NCI-H2171 treated with DMSO at 0.1 percent for 48 hours (cell line): ENCODE results near the gene FRY.

Experiments used
- DNase-seq: peaks from one replicate; lab custom pipeline; 2025; lab: John Stamatoyannopoulos, UW

The FRY gene

DNA sequence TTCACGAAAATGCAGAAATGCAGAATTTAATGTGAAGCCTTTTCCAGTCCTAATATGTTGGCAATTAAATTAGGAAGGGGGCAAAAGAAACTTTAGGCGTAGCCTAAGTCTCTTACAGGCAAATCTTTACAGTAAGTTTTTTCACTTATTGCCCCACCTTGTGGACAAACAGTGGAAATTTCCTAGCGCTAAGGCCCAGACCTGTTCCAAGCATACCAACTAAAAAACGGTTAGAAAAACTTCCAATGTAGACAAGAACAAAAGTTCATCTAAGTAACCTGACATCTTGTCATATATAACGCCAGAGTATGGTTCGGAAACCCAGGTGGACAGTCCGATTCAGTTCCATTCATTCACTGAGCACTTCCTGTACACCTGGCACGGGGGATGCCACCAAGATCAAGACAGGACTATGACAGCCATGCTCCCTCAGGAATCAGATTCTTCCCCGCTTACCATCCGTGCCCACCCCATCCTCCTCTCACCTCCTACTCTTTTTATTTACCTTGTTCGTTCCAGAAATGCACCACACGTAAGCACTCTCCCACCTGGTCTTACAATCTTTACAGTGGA is 278.6 kb downstream of the FRY start:
- DNase-seq: no peak

DNA sequence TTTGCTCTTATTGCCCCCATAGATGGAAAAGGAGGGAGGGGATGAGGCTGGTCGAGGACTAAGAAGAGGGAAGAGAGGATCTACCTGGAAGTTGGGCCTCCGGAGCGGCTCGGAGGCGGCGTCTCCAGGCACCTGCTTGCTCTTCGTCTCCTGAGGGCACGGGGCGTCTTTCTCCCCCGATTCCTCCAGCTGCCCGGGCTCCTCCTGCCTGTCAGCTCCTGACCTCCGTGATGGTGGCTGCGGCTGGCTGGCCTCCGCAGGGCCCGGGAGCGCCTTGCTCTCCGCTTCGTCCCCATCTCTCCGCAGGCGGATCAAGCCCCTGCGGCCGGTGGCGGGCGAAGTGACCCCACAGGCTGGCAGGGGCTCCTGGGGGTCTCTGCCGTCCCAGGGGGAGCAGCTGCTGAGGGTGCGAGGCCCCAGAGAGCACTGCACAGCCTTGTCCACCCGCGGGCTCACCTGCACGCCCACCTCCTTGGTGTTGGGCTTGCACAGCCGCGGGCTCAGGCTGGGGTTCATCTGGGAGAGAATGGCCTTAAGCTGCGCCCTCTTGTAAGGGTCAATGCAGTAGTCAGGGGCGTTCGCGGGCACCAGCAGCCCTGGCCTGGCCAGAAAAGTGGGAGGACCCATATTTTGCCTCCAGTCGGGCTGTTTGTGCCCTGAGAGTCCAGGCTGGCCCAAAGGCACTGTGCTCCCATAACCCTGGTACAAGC is 279.8 kb downstream of the FRY start:
- DNase-seq: no peak

GRCh38 chr13:32314271-32315237 is 283.0 kb downstream of the FRY start:
- DNase-seq: peak; percentile 52

DNA sequence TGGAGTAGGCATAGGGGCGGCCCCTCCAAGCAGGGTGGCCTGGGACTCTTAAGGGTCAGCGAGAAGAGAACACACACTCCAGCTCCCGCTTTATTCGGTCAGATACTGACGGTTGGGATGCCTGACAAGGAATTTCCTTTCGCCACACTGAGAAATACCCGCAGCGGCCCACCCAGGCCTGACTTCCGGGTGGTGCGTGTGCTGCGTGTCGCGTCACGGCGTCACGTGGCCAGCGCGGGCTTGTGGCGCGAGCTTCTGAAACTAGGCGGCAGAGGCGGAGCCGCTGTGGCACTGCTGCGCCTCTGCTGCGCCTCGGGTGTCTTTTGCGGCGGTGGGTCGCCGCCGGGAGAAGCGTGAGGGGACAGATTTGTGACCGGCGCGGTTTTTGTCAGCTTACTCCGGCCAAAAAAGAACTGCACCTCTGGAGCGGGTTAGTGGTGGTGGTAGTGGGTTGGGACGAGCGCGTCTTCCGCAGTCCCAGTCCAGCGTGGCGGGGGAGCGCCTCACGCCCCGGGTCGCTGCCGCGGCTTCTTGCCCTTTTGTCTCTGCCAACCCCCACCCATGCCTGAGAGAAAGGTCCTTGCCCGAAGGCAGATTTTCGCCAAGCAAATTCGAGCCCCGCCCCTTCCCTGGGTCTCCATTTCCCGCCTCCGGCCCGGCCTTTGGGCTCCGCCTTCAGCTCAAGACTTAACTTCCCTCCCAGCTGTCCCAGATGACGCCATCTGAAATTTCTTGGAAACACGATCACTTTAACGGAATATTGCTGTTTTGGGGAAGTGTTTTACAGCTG is 283.9 kb downstream of the FRY start, which contains the start of the genes BRCA2 and ZAR1L:
Gene BRCA2 (plus strand): TSS at position 271 of the 790 bp plus-strand sequence. CDS start 953 bp downstream, outside the sequence.
Gene ZAR1L (minus strand): TSS at position 126 of the 790 bp plus-strand sequence. CDS start 3,438 bp downstream, outside the sequence.
- DNase-seq: peak; percentile 69

- no peak for DNase-seq
Observed at GRCh38 chr13:32316028-32316339, 284.4 kb downstream of the FRY start.

DNA sequence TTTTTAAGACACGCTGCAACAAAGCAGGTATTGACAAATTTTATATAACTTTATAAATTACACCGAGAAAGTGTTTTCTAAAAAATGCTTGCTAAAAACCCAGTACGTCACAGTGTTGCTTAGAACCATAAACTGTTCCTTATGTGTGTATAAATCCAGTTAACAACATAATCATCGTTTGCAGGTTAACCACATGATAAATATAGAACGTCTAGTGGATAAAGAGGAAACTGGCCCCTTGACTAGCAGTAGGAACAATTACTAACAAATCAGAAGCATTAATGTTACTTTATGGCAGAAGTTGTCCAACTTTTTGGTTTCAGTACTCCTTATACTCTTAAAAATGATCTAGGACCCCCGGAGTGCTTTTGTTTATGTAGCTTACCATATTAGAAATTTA is 284.9 kb downstream of the FRY start:
- no peak for DNase-seq

GRCh38 chr13:32317716-32318465 is 286.3 kb downstream of the FRY start:
- no peak for DNase-seq

DNA sequence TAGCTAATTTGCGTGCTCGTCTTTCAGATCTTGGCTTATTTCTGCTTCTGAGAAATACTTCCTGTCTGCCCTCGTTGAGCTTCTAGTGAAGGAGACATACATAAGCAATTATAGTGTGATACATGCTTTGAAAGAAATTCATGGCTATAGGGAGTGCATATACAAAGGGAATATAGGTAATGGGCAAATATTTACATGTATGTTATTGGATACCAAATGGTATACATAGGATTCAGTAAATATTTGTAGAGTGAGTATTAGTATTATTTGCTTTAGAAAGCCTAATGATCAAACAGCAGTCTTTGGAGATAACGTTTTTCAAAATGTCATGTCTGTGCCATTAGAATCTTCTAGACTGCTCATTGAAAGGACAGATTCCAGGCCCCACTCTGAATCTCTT is 289.0 kb downstream of the FRY start:
- no peak for DNase-seq

GRCh38 chr13:32323912-32324311 is 292.3 kb downstream of the FRY start:
- DNase-seq: no peak

- DNase-seq: no peak
Observed at GRCh38 chr13:32330441-32330840, 298.9 kb downstream of the FRY start.

- DNase-seq: no peak
Observed at GRCh38 chr13:32334671-32335070, 303.1 kb downstream of the FRY start.

DNA sequence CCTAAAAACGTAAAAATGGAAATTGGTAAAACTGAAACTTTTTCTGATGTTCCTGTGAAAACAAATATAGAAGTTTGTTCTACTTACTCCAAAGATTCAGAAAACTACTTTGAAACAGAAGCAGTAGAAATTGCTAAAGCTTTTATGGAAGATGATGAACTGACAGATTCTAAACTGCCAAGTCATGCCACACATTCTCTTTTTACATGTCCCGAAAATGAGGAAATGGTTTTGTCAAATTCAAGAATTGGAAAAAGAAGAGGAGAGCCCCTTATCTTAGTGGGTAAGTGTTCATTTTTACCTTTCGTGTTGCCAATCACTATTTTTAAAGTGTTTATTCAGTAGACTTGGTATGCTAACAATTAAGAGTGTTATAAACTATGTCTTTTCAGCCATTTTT is 309.3 kb downstream of the FRY start:
- no peak for DNase-seq

GRCh38 chr13:32347651-32348050 is 316.1 kb downstream of the FRY start:
- no peak for DNase-seq
